Measurements from ENCODE around the gene ITPK1. TPM values are rescaled to one million over a fixed set of nuclear protein-coding genes. Genes with fewer than 3 reads are reported as not detected.

Gene ITPK1
- polyA plus RNA-seq, 4 donors = 30.4 to 34.3 (median 31.7) TPM

GRCh38 chr14:92930737-92931602 is 184.8 kb downstream of the ITPK1 start:
- no peak for DNase-seq (ENCODE audit: low read depth in 4 of 4, low spot score in 3 of 4)

- no peak for DNase-seq (ENCODE audit: low read depth in 4 of 4, low spot score in 3 of 4)
Measured at GRCh38 chr14:92929689-92930608, 185.8 kb downstream of the ITPK1 start.

- DNase-seq (ENCODE audit: low read depth in 4 of 4, low spot score in 3 of 4) = no peak
Measured at GRCh38 chr14:92928961-92929688, 186.6 kb downstream of the ITPK1 start.

- no peak for DNase-seq (ENCODE audit: low read depth in 4 of 4, low spot score in 3 of 4)
Measured at GRCh38 chr14:92928258-92928629, 187.5 kb downstream of the ITPK1 start.

GRCh38 chr14:92927349-92928257 is 188.1 kb downstream of the ITPK1 start:
- DNase-seq (ENCODE audit: low read depth in 4 of 4, low spot score in 3 of 4) = no peak

- DNase-seq (ENCODE audit: low read depth in 4 of 4, low spot score in 3 of 4) = no peak
Measured at GRCh38 chr14:92926931-92927330, 188.8 kb downstream of the ITPK1 start.

- DNase-seq (ENCODE audit: low read depth in 4 of 4, low spot score in 3 of 4) = no peak
Measured at GRCh38 chr14:92926180-92926845, 189.4 kb downstream of the ITPK1 start.

GRCh38 chr14:92925446-92925845 is 190.3 kb downstream of the ITPK1 start:
- no peak for DNase-seq (ENCODE audit: low read depth in 4 of 4, low spot score in 3 of 4)

GRCh38 chr14:92924247-92924646 is 191.5 kb downstream of the ITPK1 start:
- no peak for DNase-seq (ENCODE audit: low read depth in 4 of 4, low spot score in 3 of 4)

GRCh38 chr14:92923744-92924103 is 192.0 kb downstream of the ITPK1 start:
- no peak for DNase-seq (ENCODE audit: low read depth in 4 of 4, low spot score in 3 of 4)

- DNase-seq (ENCODE audit: low read depth in 4 of 4, low spot score in 3 of 4) = peak; percentile 36 to 73 (median 50)
Measured at GRCh38 chr14:92922883-92923743, 192.6 kb downstream of the ITPK1 start, which contains the start of gene CHGA. TSS of gene CHGA (plus strand) at chr14:92923150. CDS start at chr14:92923360, 210 bp downstream.

- DNase-seq (ENCODE audit: low read depth in 4 of 4, low spot score in 3 of 4) = no peak
Measured at GRCh38 chr14:92922155-92922735, 193.5 kb downstream of the ITPK1 start.

- no peak for DNase-seq (ENCODE audit: low read depth in 4 of 4, low spot score in 3 of 4)
Measured at GRCh38 chr14:92920001-92920400, 195.7 kb downstream of the ITPK1 start.

GRCh38 chr14:92917956-92918355 is 197.8 kb downstream of the ITPK1 start:
- DNase-seq (ENCODE audit: low read depth in 4 of 4, low spot score in 3 of 4) = no peak

- no peak for DNase-seq (ENCODE audit: low read depth in 4 of 4, low spot score in 3 of 4)
Measured at GRCh38 chr14:92917041-92917940, 198.4 kb downstream of the ITPK1 start.

GRCh38 chr14:92916201-92916600 is 199.5 kb downstream of the ITPK1 start:
- no peak for DNase-seq (ENCODE audit: low read depth in 4 of 4, low spot score in 3 of 4)

Measured in right renal pelvis (tissue), 4 donors.